Spleen (tissue), 7 donors: ENCODE measurements around the gene ALG11.

Experiments
- CTCF ChIP-seq, 11 experiments: fragments of 200-600 bp in 7 of 11; fragments of 450-650 bp in 4 of 11; sonication (generic) in 4 of 11; IDR thresholded peaks in 8 of 11; conservative IDR thresholded peaks in 3 of 11; 1 replicate in 7 of 11; 2 replicates in 4 of 11; pipeline versions ENCODE4 v1.4.0 to v1.8.0; 2016 to 2021; ENCODE audit warnings: antibody characterized with exemption in 11 of 11, inconsistent platforms in 4 of 11, mild to moderate bottlenecking in 1 of 11
- POLR2AphosphoS5 ChIP-seq, 3 donors: sonication (generic); formaldehyde crosslinking; IDR thresholded peaks; one replicate each; pipeline ENCODE4 v1.5.1; 2017; ENCODE audit warnings: antibody characterized with exemption in 3 of 3
- donor health status: DM: no; HTN: no; CAD: no; lungs with moderate emphysema.
- donor health status: DM: no; HTN: no; CAD: no.
- donor health status: DM: no; HTN: no; CAD: no.

GRCh38 chr13:51999510-51999911, 12.7 kb upstream of the ALG11 start:
- TF ChIP-seq CTCF (IDR thresholded peaks at IDR 0.05 in 8 of 11, conservative IDR thresholded peaks at IDR 0.05 in 3 of 11), result no peak
- TF ChIP-seq POLR2AphosphoS5 (IDR thresholded peaks at IDR 0.05), result no peak
